Fibroblast of skin of right quadriceps (primary cell): ENCODE measurements around the gene RASGEF1C.

Experiments
- DNase-seq: peaks from one replicate; pipeline ENCODE4 v3.0.0-alpha.2; 2013

Gene RASGEF1C

GRCh38 chr5:180159756-180160155 lies 49.3 kb downstream of the RASGEF1C start:
- DNase-seq: no peak

- DNase-seq: no peak
Measured at GRCh38 chr5:180157866-180158265, 51.1 kb downstream of the RASGEF1C start.

GRCh38 chr5:180156141-180156540 lies 52.9 kb downstream of the RASGEF1C start:
- no peak for DNase-seq

GRCh38 chr5:180155365-180155926 lies 53.6 kb downstream of the RASGEF1C start:
- DNase-seq: no peak

- DNase-seq: no peak
Measured at GRCh38 chr5:180154821-180155364, 54.1 kb downstream of the RASGEF1C start.

- no peak for DNase-seq
Measured at GRCh38 chr5:180153991-180154390, 55.0 kb downstream of the RASGEF1C start.

GRCh38 chr5:180153099-180153498 lies 55.9 kb downstream of the RASGEF1C start:
- DNase-seq: no peak

GRCh38 chr5:180143656-180144364 lies 65.2 kb downstream of the RASGEF1C start:
- no peak for DNase-seq

GRCh38 chr5:180142824-180143610 lies 66.0 kb downstream of the RASGEF1C start:
- DNase-seq: no peak

- no peak for DNase-seq
Measured at GRCh38 chr5:180142021-180142765, 66.8 kb downstream of the RASGEF1C start.

- DNase-seq: no peak
Measured at GRCh38 chr5:180141068-180141660, 67.8 kb downstream of the RASGEF1C start.

- no peak for DNase-seq
Measured at GRCh38 chr5:180140571-180140970, 68.4 kb downstream of the RASGEF1C start.

GRCh38 chr5:180140079-180140554 lies 68.9 kb downstream of the RASGEF1C start:
- DNase-seq: no peak

- no peak for DNase-seq
Measured at GRCh38 chr5:180139731-180140055, 69.3 kb downstream of the RASGEF1C start.

GRCh38 chr5:180138976-180139730 lies 69.9 kb downstream of the RASGEF1C start:
- DNase-seq: no peak

GRCh38 chr5:180138214-180138975 lies 70.6 kb downstream of the RASGEF1C start:
- no peak for DNase-seq

GRCh38 chr5:180137401-180138213 lies 71.4 kb downstream of the RASGEF1C start:
- DNase-seq: no peak

- no peak for DNase-seq
Measured at GRCh38 chr5:180136630-180137381, 72.2 kb downstream of the RASGEF1C start.

GRCh38 chr5:180135967-180136629 lies 72.9 kb downstream of the RASGEF1C start:
- no peak for DNase-seq
